H1 (cell line): ENCODE results near the gene KCNS3. TPM values are rescaled to one million over a fixed set of nuclear protein-coding genes. Genes with fewer than 3 reads are reported as not detected.

Experiments used
- CTCF ChIA-PET: fragments of 300-600 bp; sonication (Branson Sonifier 250); formaldehyde crosslinking; loops from one replicate; lab custom pipeline; 2021; ENCODE audit not compliant: partially characterized antibody; lab: Charles Lee
- POLR2A ChIA-PET: fragments of 300-600 bp; sonication (Branson Sonifier 250); formaldehyde crosslinking; loops from one replicate; lab custom pipeline; 2021; ENCODE audit warnings: inconsistent platforms; ENCODE audit not compliant: partially characterized antibody; lab: Charles Lee
- DNase-seq, 2 experiments: peaks; one replicate each; pipeline versions ENCODE4 v3.0.0 to v3.0.0-alpha.2; 2010 to 2022; ENCODE audit warnings: low spot score in 2 of 2, low read depth in 1 of 2, mixed read lengths in 1 of 2
- FAIRE-seq: peaks from 2 replicates; lab custom pipeline; 2011; peaks lifted over from hg19 to GRCh38; lab: Jason Lieb, UNC
- H2AFZ ChIP-seq: 2 replicates; pipeline ENCODE4 v1.8.1; 2012; ENCODE audit warnings: low read length, inconsistent platforms
- H2AK5ac ChIP-seq: 2 replicates; pipeline ENCODE4 v1.6.1; 2013; ENCODE audit warnings: low read depth, low read length
- H2BK120ac ChIP-seq: replicated peaks from 2 replicates; pipeline ENCODE3; 2013; ENCODE audit warnings: low read depth, low read length, inconsistent platforms
- H2BK12ac ChIP-seq: 2 replicates; pipeline ENCODE4 v1.6.1; 2013; ENCODE audit warnings: low read depth, low read length
- H2BK15ac ChIP-seq: 2 replicates; pipeline ENCODE4 v1.6.1; 2013; ENCODE audit warnings: low read length
- H2BK20ac ChIP-seq: 2 replicates; pipeline ENCODE4 v1.6.1; 2013; ENCODE audit warnings: low read length
- H2BK5ac ChIP-seq: 2 replicates; pipeline ENCODE4 v1.6.1; 2013; ENCODE audit warnings: low read depth, low read length
- H3K14ac ChIP-seq: 2 replicates; pipeline ENCODE4 v1.6.1; 2013; ENCODE audit warnings: inconsistent platforms; ENCODE audit not compliant: insufficient read length
- H3K18ac ChIP-seq: 2 replicates; pipeline ENCODE4 v1.6.1; 2013; ENCODE audit warnings: low read length; ENCODE audit errors: extremely low read depth
- H3K23ac ChIP-seq: 2 replicates; pipeline ENCODE4 v1.6.1; 2013; ENCODE audit warnings: inconsistent platforms; ENCODE audit not compliant: insufficient read length
- H3K23me2 ChIP-seq: 2 replicates; pipeline ENCODE4 v1.6.1; 2013; ENCODE audit warnings: low read depth, low read length
- H3K27ac ChIP-seq: 2 replicates; pipeline ENCODE4 v1.6.1; 2011; ENCODE audit warnings: low read depth, low read length, inconsistent platforms
- H3K27me3 ChIP-seq, 4 experiments: replicated peaks in 1 of 4; 1 replicate in 1 of 4; 2 replicates in 3 of 4; pipeline versions ENCODE4 v1.6.1 to v1.8.1; 2011 to 2013; ENCODE audit warnings: low read length in 3 of 4, mild to moderate bottlenecking in 3 of 4, inconsistent platforms in 2 of 4, mixed read lengths in 2 of 4, moderate library complexity in 1 of 4; ENCODE audit not compliant: control insufficient read depth in 3 of 4, insufficient read depth in 3 of 4; ENCODE audit errors: extremely low read depth in 1 of 4
- H3K36me3 ChIP-seq, 4 experiments: 2 replicates each; pipeline versions ENCODE4 v1.6.1 to v1.8.1; 2011 to 2013; ENCODE audit warnings: mild to moderate bottlenecking in 4 of 4, low read length in 3 of 4, moderate library complexity in 2 of 4, control low read depth in 1 of 4, inconsistent platforms in 1 of 4; ENCODE audit not compliant: insufficient read depth in 4 of 4, control insufficient read depth in 2 of 4
- H3K4ac ChIP-seq: replicated peaks from 2 replicates; pipeline ENCODE3; 2013; ENCODE audit warnings: low read length, low read depth, mixed read lengths, inconsistent platforms; ENCODE audit not compliant: insufficient read length
- H3K4me1 ChIP-seq, 4 experiments: replicated peaks in 1 of 4; 1 replicate in 1 of 4; 2 replicates in 3 of 4; pipeline versions ENCODE4 v1.6.1 to v1.8.1; 2011 to 2013; ENCODE audit warnings: low read length in 3 of 4, inconsistent platforms in 2 of 4, mixed read lengths in 1 of 4; ENCODE audit not compliant: insufficient read depth in 4 of 4, control insufficient read depth in 3 of 4
- H3K4me2 ChIP-seq, 2 experiments: 2 replicates each; pipeline versions ENCODE4 v1.6.1 to v1.8.1; 2011 to 2013; ENCODE audit warnings: low read depth in 2 of 2, low read length in 2 of 2, control low read depth in 1 of 2, inconsistent platforms in 1 of 2, mild to moderate bottlenecking in 1 of 2; ENCODE audit not compliant: insufficient read depth in 1 of 2
- H3K4me3 ChIP-seq, 4 experiments: fragments of 200-600, 300-600 bp in 1 of 4; sonication (generic), shearing (Covaris generic), sonication (Bioruptor Twin) in 1 of 4; 2 replicates each; pipeline versions ENCODE4 v1.5.1 to v1.8.1; 2011 to 2016; ENCODE audit warnings: low read length in 4 of 4, low read depth in 3 of 4, control low read depth in 2 of 4, inconsistent platforms in 2 of 4, mild to moderate bottlenecking in 2 of 4, mixed read lengths in 1 of 4, moderate library complexity in 1 of 4; ENCODE audit not compliant: insufficient read depth in 2 of 4; ENCODE audit errors: extremely low read depth in 1 of 4
- H3K56ac ChIP-seq: replicated peaks from 2 replicates; pipeline ENCODE3; 2013; ENCODE audit warnings: low read depth, mild to moderate bottlenecking, mixed read lengths, low read length, inconsistent platforms; ENCODE audit not compliant: insufficient read length
- H3K79me1 ChIP-seq: 2 replicates; pipeline ENCODE4 v1.6.1; 2013; ENCODE audit warnings: low read depth, low read length, control low read depth
- H3K79me2 ChIP-seq, 2 experiments: 2 replicates each; pipeline versions ENCODE4 v1.6.1 to v1.8.1; 2012 to 2013; ENCODE audit warnings: low read length in 2 of 2, mild to moderate bottlenecking in 2 of 2, inconsistent platforms in 1 of 2; ENCODE audit not compliant: insufficient read depth in 2 of 2, control insufficient read depth in 1 of 2
- H3K9ac ChIP-seq, 4 experiments: replicated peaks in 1 of 4; 1 replicate in 1 of 4; 2 replicates in 3 of 4; pipeline versions ENCODE4 v1.6.1 to v1.8.1; 2011 to 2013; ENCODE audit warnings: low read depth in 3 of 4, low read length in 3 of 4, control low read depth in 2 of 4, mild to moderate bottlenecking in 2 of 4, moderate library complexity in 2 of 4, inconsistent platforms in 1 of 4; ENCODE audit errors: extremely low read depth in 1 of 4
- H3K9me3 ChIP-seq, 2 experiments: 2 replicates each; pipeline versions ENCODE4 v1.6.1 to v1.8.1; 2012 to 2013; ENCODE audit warnings: mild to moderate bottlenecking in 2 of 2, moderate library complexity in 2 of 2, control low read depth in 1 of 2, inconsistent platforms in 1 of 2, low read depth in 1 of 2, low read length in 1 of 2, mixed read lengths in 1 of 2; ENCODE audit not compliant: insufficient read depth in 2 of 2
- H4K20me1 ChIP-seq, 2 experiments: replicated peaks in 1 of 2; 2 replicates each; pipeline versions ENCODE3 to v1.8.1; 2011 to 2013; ENCODE audit warnings: inconsistent platforms in 2 of 2, low read length in 2 of 2, mild to moderate bottlenecking in 1 of 2; ENCODE audit not compliant: insufficient read depth in 2 of 2, control insufficient read depth in 1 of 2
- H4K5ac ChIP-seq: 2 replicates; pipeline ENCODE4 v1.6.1; 2013; ENCODE audit warnings: low read length, low read depth, mixed read lengths, inconsistent platforms; ENCODE audit not compliant: insufficient read length
- H4K8ac ChIP-seq: 2 replicates; pipeline ENCODE4 v1.8.0; 2013; ENCODE audit warnings: mild to moderate bottlenecking, moderate library complexity, low read length, inconsistent platforms; ENCODE audit not compliant: insufficient read depth; ENCODE audit errors: extremely low read depth
- H4K91ac ChIP-seq: replicated peaks from 2 replicates; pipeline ENCODE3; 2013; ENCODE audit warnings: low read length, mixed read lengths, inconsistent platforms; ENCODE audit not compliant: insufficient read length
- BACH1 ChIP-seq: IDR thresholded peaks from 2 replicates; pipeline ENCODE4 v1.6.1; 2012; ENCODE audit warnings: low read length, improper control_type of control experiment
- BCL11A ChIP-seq, 2 experiments: IDR thresholded peaks; one replicate each; pipeline ENCODE4 v1.6.1; 2011; ENCODE audit warnings: low read depth in 2 of 2, low read length in 2 of 2, mild to moderate bottlenecking in 2 of 2
- CBX5 ChIP-seq: fragments of 300-800, 300-1000 bp; sonication (generic); IDR thresholded peaks from 2 replicates; pipeline ENCODE4 v1.7.1; 2016; ENCODE audit warnings: antibody characterized with exemption, low read length, low read depth
- GABPA ChIP-seq: IDR thresholded peaks from 2 replicates; pipeline ENCODE4 v1.6.1; 2011; ENCODE audit warnings: mild to moderate bottlenecking, low read length, moderate library complexity, borderline replicate concordance; ENCODE audit not compliant: insufficient read depth
- POU5F1 ChIP-seq: IDR thresholded peaks from 2 replicates; pipeline ENCODE4 v1.6.1; 2011; ENCODE audit warnings: low read depth, mild to moderate bottlenecking, low read length, moderate library complexity
- WGBS, 2 experiments: shearing (Covaris generic) in 1 of 2; methylation state at CpG; one replicate each; pipeline versions ENCODE4 v1.1.6 to v1.1.7; 2013 to 2015; ENCODE audit warnings: low lambda C conversion rate in 2 of 2, mixed read lengths in 2 of 2, inconsistent platforms in 1 of 2, low coverage in 1 of 2, missing lambda C conversion rate in 1 of 2; ENCODE audit not compliant: insufficient replicate concordance in 2 of 2, insufficient coverage in 1 of 2, insufficient read length in 1 of 2; ENCODE audit errors: extremely low coverage in 1 of 2, missing lambda C conversion rate in 1 of 2; 5-methylcytosine and 5-hydroxymethylcytosine counted together
- polyA plus RNA-seq, 7 experiments: library from polyadenylated mRNA; depleted of rRNA in 3 of 7; stranded (reverse) in 5 of 7; unstranded in 2 of 7; fragments of >200 nt in 5 of 7; fragments of 200-250 nt in 2 of 7; gene quantifications; 1 replicate in 5 of 7; 2 replicates in 1 of 7; 4 replicates in 1 of 7; pipeline versions ENCODE4 v1.2.1 to v1.2.3, GENCODE V29; 2011 to 2013; ENCODE audit warnings: missing spikeins in 2 of 7, mixed read lengths in 2 of 7
- total RNA-seq: library from RNA; stranded (reverse); fragmentation: NEBNext Ultra II Directional; extraction: Animal tissue kit (Norgen Biotek cat#: 25700); gene quantifications from 2 replicates; pipeline ENCODE4 v1.2.1, GENCODE V29; 2021
- TF ChIP-seq, protein P1 (sequence below): IDR thresholded peaks from 2 replicates; pipeline ENCODE4 v1.6.1; 2012; ENCODE audit warnings: inconsistent platforms

The KCNS3 gene
- total and polyA plus RNA-seq, 2 of the 8 experiments (the other 6 are each of a cell fraction or from before 2014, with no cell fraction given), result 22.7 to 23.0 TPM

DNA sequence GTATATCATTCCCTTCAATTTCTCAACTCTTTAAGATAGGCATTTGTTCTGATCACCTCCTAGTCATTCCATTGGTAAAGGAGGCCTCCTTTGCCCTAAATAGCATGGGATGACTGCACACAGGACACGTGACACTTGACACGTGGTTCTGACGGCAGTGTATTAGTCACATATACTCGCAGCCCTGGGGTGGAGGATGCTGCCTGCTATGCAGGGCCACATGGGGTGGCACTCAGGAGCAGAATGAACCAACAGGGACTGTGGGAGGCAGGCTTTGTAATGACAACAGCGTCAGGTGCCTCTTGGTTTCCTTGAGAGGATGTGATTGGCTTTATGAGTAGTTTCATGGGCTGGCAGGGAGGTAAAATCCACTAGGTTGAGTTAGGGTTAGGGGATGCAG is 9.3 kb upstream of the KCNS3 start:
- no peak overlapping the region for H2BK12ac ChIP-seq
- no peaks in the 10 kb centered on the region for H3K36me3 ChIP-seq
- DNase-seq (no peak), FAIRE-seq (no peak)
- no peaks in the 10 kb centered on the region for H3K79me1 ChIP-seq
- TF ChIP-seq CBX5 (no peak), POU5F1 (no peak), BACH1 (no peak), GABPA (no peak), BCL11A (IDR thresholded peaks at IDR 0.05; ENCODE audit: low read depth in 2 of 2, low read length in 2 of 2) (no peak)
- TF ChIP-seq, protein P1, sequence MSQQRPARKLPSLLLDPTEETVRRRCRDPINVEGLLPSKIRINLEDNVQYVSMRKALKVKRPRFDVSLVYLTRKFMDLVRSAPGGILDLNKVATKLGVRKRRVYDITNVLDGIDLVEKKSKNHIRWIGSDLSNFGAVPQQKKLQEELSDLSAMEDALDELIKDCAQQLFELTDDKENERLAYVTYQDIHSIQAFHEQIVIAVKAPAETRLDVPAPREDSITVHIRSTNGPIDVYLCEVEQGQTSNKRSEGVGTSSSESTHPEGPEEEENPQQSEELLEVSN, result no peak
- no peak overlapping the region for H3K14ac ChIP-seq
- H3K4me1 ChIP-seq, result no peaks in the 10 kb centered on the region
- no peaks in the 10 kb centered on the region for H3K9me3 ChIP-seq
- H4K5ac ChIP-seq, result no peak overlapping the region
- ChIA-PET CTCF (interaction anchor here (1.0 to 1.5 kb wide), 4 partner anchors 11 to 248 kb away, joined by 3 to 4 read pairs (median 4); no protein-coding TSS in a partner anchor), POLR2A (no interaction called here)
- no peak overlapping the region for H3K4me3 ChIP-seq
- no peaks in the 10 kb centered on the region for H3K79me2 ChIP-seq
- H4K8ac ChIP-seq, result no peak overlapping the region
- H2AK5ac ChIP-seq, result no peak overlapping the region
- H2AFZ ChIP-seq, result no peak overlapping the region
- no peak overlapping the region for H3K27ac ChIP-seq
- no peak overlapping the region for H2BK15ac ChIP-seq
- H3K4ac ChIP-seq, result no peak overlapping the region
- H4K91ac ChIP-seq, result no peak overlapping the region
- no peak overlapping the region for H3K4me2 ChIP-seq
- no peak overlapping the region for H3K56ac ChIP-seq
- H4K20me1 ChIP-seq, result no peaks in the 10 kb centered on the region
- 79% methylated on average over 5 of the region's 5 CpGs; no CpG with 5 or more reads in 1 of the 2 experiments for WGBS, 2 experiments
- no peak overlapping the region for H2BK5ac ChIP-seq
- no peaks in the 10 kb centered on the region for H3K23me2 ChIP-seq
- no peak overlapping the region; a peak in 1 of 7 replicates for H3K9ac ChIP-seq
- H3K27me3 ChIP-seq, result no peaks in the 10 kb centered on the region
- no peak overlapping the region for H3K18ac ChIP-seq
- no peak overlapping the region for H2BK120ac ChIP-seq
- H2BK20ac ChIP-seq, result no peak overlapping the region
- H3K23ac ChIP-seq, result no peak overlapping the region
